A673 (cell line): ENCODE measurements around the gene TRAF6.

Experiments used
- EZH2 ChIP-seq: fragments of 200-600 bp; sonication (generic); IDR thresholded peaks from 2 replicates; pipeline ENCODE4 v1.6.1; 2017; ENCODE audit warnings: borderline replicate concordance, low read depth, mild to moderate bottlenecking, mixed read lengths, antibody characterized with exemption, low read length; ENCODE audit not compliant: poor library complexity, severe bottlenecking
- TF ChIP-seq, protein P1 (sequence below): fragments of 300-800, 200-600 bp; sonication (generic); conservative IDR thresholded peaks from 2 replicates; pipeline ENCODE4 v1.5.1; 2017; ENCODE audit warnings: low read depth, mild to moderate bottlenecking, antibody characterized with exemption, low read length, moderate library complexity, mixed read lengths

DNA sequence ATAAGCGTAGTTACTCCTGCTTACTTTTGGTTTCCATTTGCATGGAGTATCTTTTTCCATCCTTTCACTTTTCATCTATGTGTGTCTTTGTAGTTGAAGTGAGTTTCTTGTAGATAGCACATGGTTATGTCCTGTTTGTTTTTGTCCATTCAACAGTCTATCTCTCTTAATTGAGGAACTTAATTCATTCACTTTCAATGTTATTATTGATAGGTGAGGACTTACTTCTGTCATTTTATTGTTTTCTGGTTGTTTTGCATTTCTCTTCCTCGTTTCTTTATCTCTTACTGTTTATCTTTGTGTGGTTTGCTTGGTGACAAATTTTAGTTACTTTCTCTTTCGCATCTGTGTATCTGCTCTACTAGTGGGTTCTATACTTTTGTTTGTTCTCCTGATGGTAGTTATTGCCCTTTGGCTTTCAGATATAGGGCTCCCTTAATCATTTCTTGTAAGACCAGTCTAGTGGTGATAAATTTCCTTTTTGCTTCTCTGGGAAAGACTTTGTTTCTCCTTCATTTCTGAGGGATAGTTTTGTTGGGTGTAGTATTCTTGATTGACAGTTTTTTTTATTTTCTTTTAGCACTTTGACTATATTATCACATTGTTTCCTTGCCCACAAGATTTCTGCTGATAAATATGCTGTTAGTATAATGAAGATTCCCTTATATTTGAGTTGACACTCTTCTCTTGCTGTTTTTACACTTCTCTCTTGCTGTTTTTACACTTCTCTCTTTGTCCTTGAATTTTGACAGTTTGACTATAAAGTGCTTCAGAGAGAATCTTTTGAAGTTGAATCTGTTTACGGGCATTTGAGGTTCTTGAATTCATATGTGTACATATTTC is 48.7 kb upstream of the TRAF6 start:
- TF ChIP-seq, protein P1, sequence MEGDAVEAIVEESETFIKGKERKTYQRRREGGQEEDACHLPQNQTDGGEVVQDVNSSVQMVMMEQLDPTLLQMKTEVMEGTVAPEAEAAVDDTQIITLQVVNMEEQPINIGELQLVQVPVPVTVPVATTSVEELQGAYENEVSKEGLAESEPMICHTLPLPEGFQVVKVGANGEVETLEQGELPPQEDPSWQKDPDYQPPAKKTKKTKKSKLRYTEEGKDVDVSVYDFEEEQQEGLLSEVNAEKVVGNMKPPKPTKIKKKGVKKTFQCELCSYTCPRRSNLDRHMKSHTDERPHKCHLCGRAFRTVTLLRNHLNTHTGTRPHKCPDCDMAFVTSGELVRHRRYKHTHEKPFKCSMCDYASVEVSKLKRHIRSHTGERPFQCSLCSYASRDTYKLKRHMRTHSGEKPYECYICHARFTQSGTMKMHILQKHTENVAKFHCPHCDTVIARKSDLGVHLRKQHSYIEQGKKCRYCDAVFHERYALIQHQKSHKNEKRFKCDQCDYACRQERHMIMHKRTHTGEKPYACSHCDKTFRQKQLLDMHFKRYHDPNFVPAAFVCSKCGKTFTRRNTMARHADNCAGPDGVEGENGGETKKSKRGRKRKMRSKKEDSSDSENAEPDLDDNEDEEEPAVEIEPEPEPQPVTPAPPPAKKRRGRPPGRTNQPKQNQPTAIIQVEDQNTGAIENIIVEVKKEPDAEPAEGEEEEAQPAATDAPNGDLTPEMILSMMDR = no peak
- TF ChIP-seq EZH2 = no peak
